GM19238 (cell line): ENCODE results near the gene ETFB.

Experiments
- DNase-seq: peaks from one replicate; pipeline ENCODE4 v3.0.0; 2011; ENCODE audit warnings: low spot score; ENCODE audit not compliant: insufficient read length

The ETFB gene

GRCh38 chr19:51351266-51351990 lies 14.8 kb downstream of the ETFB start:
- no peak for DNase-seq

GRCh38 chr19:51347209-51347928 lies 18.8 kb downstream of the ETFB start:
- DNase-seq: no peak

GRCh38 chr19:51346742-51347141 lies 19.4 kb downstream of the ETFB start:
- no peak for DNase-seq

GRCh38 chr19:51345076-51345620 lies 21.0 kb downstream of the ETFB start:
- no peak for DNase-seq

GRCh38 chr19:51342631-51343569 lies 23.3 kb downstream of the ETFB start:
- DNase-seq: no peak

- no peak for DNase-seq
Measured at GRCh38 chr19:51341976-51342580, 24.1 kb downstream of the ETFB start, which contains the start of gene VSIG10L. TSS of gene VSIG10L (minus strand) at chr19:51342139. CDS start at chr19:51342124, 15 bp downstream.

- no peak for DNase-seq
Measured at GRCh38 chr19:51341066-51341465, 25.1 kb downstream of the ETFB start.

GRCh38 chr19:51339687-51340656 lies 26.2 kb downstream of the ETFB start:
- peak; percentile 95 for DNase-seq

GRCh38 chr19:51339313-51339686 lies 26.9 kb downstream of the ETFB start:
- no peak for DNase-seq

- DNase-seq: peak; percentile 97
Measured at GRCh38 chr19:51338563-51339312, 27.4 kb downstream of the ETFB start.

- DNase-seq: no peak
Measured at GRCh38 chr19:51337861-51338562, 28.2 kb downstream of the ETFB start.

- DNase-seq: no peak
Measured at GRCh38 chr19:51337141-51337860, 28.9 kb downstream of the ETFB start.

- DNase-seq: no peak
Measured at GRCh38 chr19:51333836-51334460, 32.2 kb downstream of the ETFB start.

GRCh38 chr19:51331716-51332115 lies 34.5 kb downstream of the ETFB start:
- no peak for DNase-seq

- DNase-seq: no peak
Measured at GRCh38 chr19:51331193-51331592, 35.0 kb downstream of the ETFB start.

GRCh38 chr19:51330366-51330765 lies 35.8 kb downstream of the ETFB start:
- DNase-seq: no peak

- DNase-seq: no peak
Measured at GRCh38 chr19:51329411-51329810, 36.8 kb downstream of the ETFB start.
